NCI-H226 (cell line): ENCODE data around the gene EVX2.
A peak's percentile ranks its signal among the peaks of the same experiment; 100 is the strongest.

ENCODE experiments used
- DNase-seq: peaks from one replicate; pipeline ENCODE4 v3.0.0-alpha.2; 2015

EVX2 gene

GRCh38 chr2:176094349-176094748 lies 10.6 kb upstream of the EVX2 start:
- DNase-seq: no peak

- DNase-seq: no peak
These were observed 10.1 kb upstream of the EVX2 start for GRCh38 chr2:176093898-176094249.

GRCh38 chr2:176093145-176093897 lies 9.6 kb upstream of the EVX2 start:
- no peak for DNase-seq

GRCh38 chr2:176092270-176093144 lies 8.7 kb upstream of the EVX2 start, which contains the start of gene HOXD13:
Gene HOXD13 (plus strand): TSS chr2:176092721. CDS start chr2:176092891, 170 bp downstream.
- DNase-seq: no peak

GRCh38 chr2:176091329-176092258 lies 7.8 kb upstream of the EVX2 start:
- no peak for DNase-seq

- DNase-seq: no peak
These were observed 7.1 kb upstream of the EVX2 start for GRCh38 chr2:176090862-176091261.

GRCh38 chr2:176089843-176090395 lies 6.2 kb upstream of the EVX2 start:
- no peak for DNase-seq

GRCh38 chr2:176088937-176089842 lies 5.4 kb upstream of the EVX2 start:
- no peak for DNase-seq

- DNase-seq: peak; percentile 26
These were observed 4.5 kb upstream of the EVX2 start for GRCh38 chr2:176088048-176088936.

GRCh38 chr2:176087330-176088047 lies 3.7 kb upstream of the EVX2 start:
- no peak for DNase-seq

GRCh38 chr2:176085861-176086771 lies 2.4 kb upstream of the EVX2 start:
- DNase-seq: no peak

- no peak for DNase-seq
These were observed 1.5 kb upstream of the EVX2 start for GRCh38 chr2:176085120-176085788.

- no peak for DNase-seq
These were observed 903 bp upstream of the EVX2 start for GRCh38 chr2:176084611-176085119.

- no peak for DNase-seq
These were observed 674 bp downstream of the EVX2 start for GRCh38 chr2:176082824-176083751.

GRCh38 chr2:176082525-176082823 lies 1.3 kb downstream of the EVX2 start:
- DNase-seq: no peak

- DNase-seq: no peak
These were observed 1.8 kb downstream of the EVX2 start for GRCh38 chr2:176081837-176082524.
